Measurements from ENCODE around the gene CIT.

GRCh38 chr12:119870457-119870856 lies 6.7 kb downstream of the CIT start:
- TF ChIP-seq EZH2 (IDR thresholded peaks at IDR 0.05; ENCODE audit: borderline replicate concordance, low read length), result no peak
- TF ChIP-seq, protein P1, sequence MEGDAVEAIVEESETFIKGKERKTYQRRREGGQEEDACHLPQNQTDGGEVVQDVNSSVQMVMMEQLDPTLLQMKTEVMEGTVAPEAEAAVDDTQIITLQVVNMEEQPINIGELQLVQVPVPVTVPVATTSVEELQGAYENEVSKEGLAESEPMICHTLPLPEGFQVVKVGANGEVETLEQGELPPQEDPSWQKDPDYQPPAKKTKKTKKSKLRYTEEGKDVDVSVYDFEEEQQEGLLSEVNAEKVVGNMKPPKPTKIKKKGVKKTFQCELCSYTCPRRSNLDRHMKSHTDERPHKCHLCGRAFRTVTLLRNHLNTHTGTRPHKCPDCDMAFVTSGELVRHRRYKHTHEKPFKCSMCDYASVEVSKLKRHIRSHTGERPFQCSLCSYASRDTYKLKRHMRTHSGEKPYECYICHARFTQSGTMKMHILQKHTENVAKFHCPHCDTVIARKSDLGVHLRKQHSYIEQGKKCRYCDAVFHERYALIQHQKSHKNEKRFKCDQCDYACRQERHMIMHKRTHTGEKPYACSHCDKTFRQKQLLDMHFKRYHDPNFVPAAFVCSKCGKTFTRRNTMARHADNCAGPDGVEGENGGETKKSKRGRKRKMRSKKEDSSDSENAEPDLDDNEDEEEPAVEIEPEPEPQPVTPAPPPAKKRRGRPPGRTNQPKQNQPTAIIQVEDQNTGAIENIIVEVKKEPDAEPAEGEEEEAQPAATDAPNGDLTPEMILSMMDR (IDR thresholded peaks at IDR 0.05; ENCODE audit: low read length), result no peak

Measured in OCI-LY1 (cell line).